Fibroblast of lung (primary cell): ENCODE data around the gene SNX15. TPM values are rescaled to one million over a fixed set of nuclear protein-coding genes. Genes with fewer than 3 reads are reported as not detected.
"Not testable (repeated sequence)": the region's sequence is repeated elsewhere in the genome, so short reads cannot be mapped to it uniquely, and the experiment has no call there.

Experiments used
- DNase-seq, 2 donors: peaks; one replicate each; pipeline versions ENCODE4 v3.0.0 to v3.0.0-alpha.2; 2010; ENCODE audit warnings: low read depth in 2 of 2
- H2AFZ ChIP-seq: 2 replicates; pipeline ENCODE4 v1.5.1; 2012; ENCODE audit warnings: low read length, control low read depth, inconsistent platforms
- H3K27ac ChIP-seq: 2 replicates; pipeline ENCODE4 v1.5.1; 2011; ENCODE audit warnings: low read length, control low read depth; ENCODE audit not compliant: insufficient read depth
- H3K27me3 ChIP-seq: 2 replicates; pipeline ENCODE4 v1.5.1; 2011; ENCODE audit warnings: mild to moderate bottlenecking, low read length; ENCODE audit not compliant: control insufficient read depth, insufficient read depth
- H3K36me3 ChIP-seq: 2 replicates; pipeline ENCODE4 v1.5.1; 2011; ENCODE audit warnings: low read length; ENCODE audit not compliant: control insufficient read depth, insufficient read depth
- H3K4me1 ChIP-seq: 2 replicates; pipeline ENCODE4 v1.5.1; 2011; ENCODE audit warnings: low read length; ENCODE audit not compliant: control insufficient read depth, insufficient read depth; ENCODE audit errors: extremely low read depth
- H3K4me2 ChIP-seq: 2 replicates; pipeline ENCODE4 v1.5.1; 2011; ENCODE audit warnings: low read length, control low read depth; ENCODE audit not compliant: insufficient read depth; ENCODE audit errors: extremely low read depth
- H3K4me3 ChIP-seq, 4 experiments: fragments of 200-600 bp in 1 of 4; sonication (generic) in 1 of 4; replicated peaks in 1 of 4; 2 replicates each; pipeline ENCODE4 v1.5.1; 2011 to 2016; ENCODE audit warnings: low read length in 4 of 4, low read depth in 3 of 4, mild to moderate bottlenecking in 3 of 4, control low read depth in 2 of 4, inconsistent platforms in 1 of 4, mixed read lengths in 1 of 4; ENCODE audit not compliant: insufficient read depth in 1 of 4; ENCODE audit errors: control extremely low read depth in 1 of 4
- H3K79me2 ChIP-seq: 2 replicates; pipeline ENCODE4 v1.5.1; 2012; ENCODE audit warnings: mild to moderate bottlenecking, low read length, inconsistent platforms; ENCODE audit not compliant: control insufficient read depth, insufficient read depth
- H3K9ac ChIP-seq: 2 replicates; pipeline ENCODE4 v1.5.1; 2011; ENCODE audit warnings: mild to moderate bottlenecking, low read length, control low read depth; ENCODE audit not compliant: insufficient read depth
- H3K9me3 ChIP-seq: 2 replicates; pipeline ENCODE4 v1.5.1; 2012; ENCODE audit warnings: low read depth, low read length; ENCODE audit not compliant: control insufficient read depth, insufficient read depth
- H4K20me1 ChIP-seq: 2 replicates; pipeline ENCODE4 v1.5.1; 2011; ENCODE audit warnings: low read length; ENCODE audit not compliant: control insufficient read depth, insufficient read depth; ENCODE audit errors: extremely low read depth
- EZH2 ChIP-seq: IDR thresholded peaks from 2 replicates; pipeline ENCODE4 v1.5.1; 2012; ENCODE audit warnings: low read length, control low read depth, mild to moderate bottlenecking; ENCODE audit errors: missing control alignments
- polyA plus RNA-seq, 2 donors: library from polyadenylated mRNA; depleted of rRNA in 1 of 2; stranded (reverse) in 1 of 2; unstranded in 1 of 2; fragments of >200 nt; gene quantifications; 2 replicates each; pipeline ENCODE4 v1.2.1, GENCODE V29; 2011 to 2012; ENCODE audit warnings: missing spikeins in 1 of 2
- total RNA-seq: library from RNA; depleted of rRNA; stranded (reverse); fragments of >200 nt; gene quantifications from 2 replicates; pipeline ENCODE4 v1.2.1, GENCODE V29; 2014
- TF ChIP-seq, protein P1 (sequence below), 2 donors: IDR thresholded peaks in 1 of 2; conservative IDR thresholded peaks in 1 of 2; 1 replicate in 1 of 2; 2 replicates in 1 of 2; pipeline ENCODE4 v1.5.1; 2011 to 2012; ENCODE audit warnings: low read length in 2 of 2, control low read depth in 1 of 2, inconsistent platforms in 1 of 2, low read depth in 1 of 2, mild to moderate bottlenecking in 1 of 2

SNX15 gene
- total and polyA plus RNA-seq, 2 donors (not counting 1 experiment from before 2014, with no cell fraction given): 10.2 to 14.4 TPM

DNA sequence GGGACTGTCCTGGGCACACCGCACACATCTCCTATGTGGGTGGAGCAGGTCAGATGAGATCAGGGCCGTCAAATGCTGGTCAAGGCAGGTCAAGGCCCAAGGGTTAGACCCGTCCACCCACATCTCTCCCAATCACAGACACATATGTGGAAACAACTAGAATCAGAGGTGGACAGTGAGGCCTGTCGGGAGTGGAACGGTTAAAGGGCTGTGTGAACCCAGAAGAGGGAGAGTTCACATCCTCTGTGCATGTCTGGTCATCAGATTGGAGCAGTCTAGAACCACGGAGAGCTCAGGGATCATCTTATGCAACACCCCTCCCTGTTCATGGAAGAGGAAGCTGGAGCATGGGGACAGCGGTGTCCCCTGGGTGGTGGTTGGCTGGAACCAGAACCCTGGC lies 7.4 kb upstream of the SNX15 start:
- DNase-seq: no peak

DNA sequence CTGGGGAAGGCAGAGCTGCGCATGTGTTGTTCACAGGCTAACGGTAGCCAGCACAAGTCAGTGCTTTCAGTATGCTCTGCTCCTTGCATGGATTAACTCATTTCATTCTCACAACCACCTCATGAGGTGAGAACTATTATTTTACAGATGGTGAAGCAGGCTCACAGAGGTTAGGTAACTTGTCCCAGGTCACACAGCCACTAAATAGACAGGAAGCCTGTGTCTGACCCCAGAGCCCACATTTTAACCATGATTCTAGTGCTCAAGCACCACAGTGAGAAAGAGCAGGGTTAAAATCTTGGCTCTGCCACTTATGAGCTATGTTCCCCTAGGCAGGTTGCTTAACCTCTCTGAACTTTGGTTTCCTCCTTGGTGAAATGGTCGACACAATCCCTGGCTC lies 6.2 kb upstream of the SNX15 start:
- no peaks in the 10 kb centered on the region for H3K4me1 ChIP-seq
- H3K4me3 ChIP-seq: no peak overlapping the region
- H3K9ac ChIP-seq: no peak overlapping the region
- H2AFZ ChIP-seq: no peak overlapping the region
- no peak for DNase-seq
- H3K79me2 ChIP-seq: peaks cover 3% of the 10 kb centered on the region
- no peaks in the 10 kb centered on the region for H3K27me3 ChIP-seq
- H3K9me3 ChIP-seq: no peaks in the 10 kb centered on the region
- TF ChIP-seq, protein P1, sequence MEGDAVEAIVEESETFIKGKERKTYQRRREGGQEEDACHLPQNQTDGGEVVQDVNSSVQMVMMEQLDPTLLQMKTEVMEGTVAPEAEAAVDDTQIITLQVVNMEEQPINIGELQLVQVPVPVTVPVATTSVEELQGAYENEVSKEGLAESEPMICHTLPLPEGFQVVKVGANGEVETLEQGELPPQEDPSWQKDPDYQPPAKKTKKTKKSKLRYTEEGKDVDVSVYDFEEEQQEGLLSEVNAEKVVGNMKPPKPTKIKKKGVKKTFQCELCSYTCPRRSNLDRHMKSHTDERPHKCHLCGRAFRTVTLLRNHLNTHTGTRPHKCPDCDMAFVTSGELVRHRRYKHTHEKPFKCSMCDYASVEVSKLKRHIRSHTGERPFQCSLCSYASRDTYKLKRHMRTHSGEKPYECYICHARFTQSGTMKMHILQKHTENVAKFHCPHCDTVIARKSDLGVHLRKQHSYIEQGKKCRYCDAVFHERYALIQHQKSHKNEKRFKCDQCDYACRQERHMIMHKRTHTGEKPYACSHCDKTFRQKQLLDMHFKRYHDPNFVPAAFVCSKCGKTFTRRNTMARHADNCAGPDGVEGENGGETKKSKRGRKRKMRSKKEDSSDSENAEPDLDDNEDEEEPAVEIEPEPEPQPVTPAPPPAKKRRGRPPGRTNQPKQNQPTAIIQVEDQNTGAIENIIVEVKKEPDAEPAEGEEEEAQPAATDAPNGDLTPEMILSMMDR (conservative IDR thresholded peaks at IDR 0.05 in 1 of 2, IDR thresholded peaks at IDR 0.05 in 1 of 2; ENCODE audit: low read depth in 1 of 2, low read length in 2 of 2): no peak
- TF ChIP-seq EZH2: no peak
- H3K36me3 ChIP-seq: peaks cover 3% of the 10 kb centered on the region
- H3K27ac ChIP-seq: no peak overlapping the region
- no peaks in the 10 kb centered on the region for H4K20me1 ChIP-seq
- no peak overlapping the region for H3K4me2 ChIP-seq

More for the DNA sequence above, 7.4 kb upstream of the SNX15 start:
- Histone ChIP-seq H2AFZ (no peak overlapping the region), H3K79me2 (peaks cover 5% of the 10 kb centered on the region), H3K27ac (no peak overlapping the region), H3K4me3 (no peak overlapping the region), H4K20me1 (no peaks in the 10 kb centered on the region), H3K27me3 (no peaks in the 10 kb centered on the region), H3K9me3 (no peaks in the 10 kb centered on the region), H3K4me1 (no peaks in the 10 kb centered on the region), H3K4me2 (no peak overlapping the region), H3K9ac (no peak overlapping the region), H3K36me3 (peaks cover 3% of the 10 kb centered on the region)
- TF ChIP-seq, protein P1 (conservative IDR thresholded peaks at IDR 0.05 in 1 of 2, IDR thresholded peaks at IDR 0.05 in 1 of 2; ENCODE audit: low read depth in 1 of 2, low read length in 2 of 2): no peak

DNA sequence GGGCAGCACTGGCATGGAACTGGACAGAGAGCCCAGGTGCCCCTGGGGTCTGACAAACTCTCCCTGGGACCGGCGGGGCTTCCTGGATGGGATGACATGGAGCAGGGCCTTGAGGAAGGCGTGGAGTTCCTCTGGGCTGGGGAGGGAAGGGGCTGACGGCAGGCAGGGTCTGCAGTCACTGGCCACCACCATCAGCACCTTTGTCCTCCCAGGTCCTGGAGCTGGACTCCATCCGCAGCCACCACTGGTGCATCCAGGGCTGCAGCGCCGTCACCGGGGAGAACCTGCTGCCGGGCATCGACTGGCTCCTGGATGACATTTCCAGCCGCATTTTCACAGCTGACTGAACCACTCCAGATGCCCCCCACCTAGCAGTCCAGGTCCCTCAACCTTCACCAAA lies 5.7 kb upstream of the SNX15 start:
- Histone ChIP-seq H3K36me3 (peaks cover 3% of the 10 kb centered on the region), H3K27me3 (no peaks in the 10 kb centered on the region), H3K9me3 (no peaks in the 10 kb centered on the region), H3K79me2 (peaks cover under 1% of the 10 kb centered on the region), H4K20me1 (no peaks in the 10 kb centered on the region), H3K4me1 (no peaks in the 10 kb centered on the region), H3K4me3 (no peak overlapping the region), H3K9ac (no peak overlapping the region), H2AFZ (no peak overlapping the region), H3K27ac (no peak overlapping the region), H3K4me2 (no peak overlapping the region)
- no peak for TF ChIP-seq EZH2
- TF ChIP-seq, protein P1 (conservative IDR thresholded peaks at IDR 0.05 in 1 of 2, IDR thresholded peaks at IDR 0.05 in 1 of 2; ENCODE audit: low read depth in 1 of 2, low read length in 2 of 2): no peak
- no peak for DNase-seq

DNA sequence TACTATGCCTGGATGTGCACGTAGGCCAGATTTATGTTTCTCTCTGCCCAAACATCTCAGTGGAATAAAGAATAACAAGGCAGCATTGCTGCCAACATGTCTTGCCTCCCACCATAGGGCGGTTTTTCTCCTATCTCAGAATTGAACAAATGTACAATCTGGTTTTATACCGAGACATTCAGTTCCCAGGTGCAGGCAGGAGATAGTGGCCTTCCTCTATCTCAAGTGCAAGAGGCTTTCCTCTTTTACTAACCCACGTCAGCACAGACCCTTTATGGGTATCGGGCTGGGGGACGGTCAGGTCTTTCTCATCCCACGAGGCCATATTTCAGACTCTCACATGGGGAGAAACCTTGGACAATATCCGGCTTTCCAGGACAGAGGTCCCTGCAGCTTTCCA lies 3.7 kb upstream of the SNX15 start:
- H3K27me3 ChIP-seq, H3K79me2 ChIP-seq, H3K9ac ChIP-seq: not testable (repeated sequence)

More for the DNA sequence above, 3.7 kb upstream of the SNX15 start:
- not testable (repeated sequence) for H3K9me3 ChIP-seq, H3K4me1 ChIP-seq, H3K4me2 ChIP-seq, H2AFZ ChIP-seq, H4K20me1 ChIP-seq, H3K36me3 ChIP-seq, DNase-seq, H3K4me3 ChIP-seq, H3K27ac ChIP-seq
